K562 (cell line): ENCODE data around the gene LRP2. TPM values are rescaled to one million over a fixed set of nuclear protein-coding genes. Genes with fewer than 3 reads are reported as not detected.

Experiments used
- ATAC-seq: fragments of 200-7000 bp; cut with Tn5 transposase; 3 replicates; pipeline ENCODE4 v1.9.1; 2020; ENCODE audit warnings: moderate library complexity
- BruUV-seq: library from RNA; stranded (reverse); fragments of 400-500 nt; replicated peaks from 2 replicates; lab custom pipeline; 2021; lab: Mats Ljungman, UMichigan
- CTCF ChIA-PET: fragments of 300-600 bp; formaldehyde crosslinking; extraction: SDS; loops from one replicate; lab custom pipeline; 2021; ENCODE audit warnings: low intra/inter-chr PET ratio; lab: Yijun Ruan, JAX
- POLR2A ChIA-PET: fragments of 300-600, 350-650 bp; sonication (Branson Sonifier 250); formaldehyde crosslinking; extraction: SDS; loops from one replicate; lab custom pipeline; 2021; ENCODE audit warnings: antibody characterized with exemption, inconsistent platforms; lab: Yijun Ruan, JAX
- DNase-seq, 4 experiments: peaks; one replicate each; pipeline versions ENCODE4 v3.0.0 to v3.0.0-alpha.2; 2011 to 2018; ENCODE audit warnings: low spot score in 3 of 4, mixed read lengths in 3 of 4; ENCODE audit errors: extremely low read depth in 1 of 4
- FAIRE-seq: peaks from 2 replicates; lab custom pipeline; 2011; peaks lifted over from hg19 to GRCh38; lab: Jason Lieb, UNC
- H2AFZ ChIP-seq: 2 replicates; pipeline ENCODE4 v1.6.0; 2011; ENCODE audit warnings: low read depth, low read length, control low read depth, inconsistent platforms
- H3K27ac ChIP-seq: fragments of 200-600 bp; 3 replicates; pipeline ENCODE4 v1.8.0; 2011; ENCODE audit warnings: low read depth, mild to moderate bottlenecking, control low read depth, inconsistent platforms, low read length, moderate library complexity, mixed read lengths; ENCODE audit errors: extremely low read depth
- H3K27me3 ChIP-seq, 2 experiments: fragments of 300-600 bp in 1 of 2; 2 replicates in 1 of 2; 3 replicates in 1 of 2; pipeline versions ENCODE4 v1.6.0 to v1.8.0; 2011; ENCODE audit warnings: inconsistent platforms in 2 of 2, low read length in 2 of 2, mild to moderate bottlenecking in 1 of 2, mixed read lengths in 1 of 2, moderate library complexity in 1 of 2; ENCODE audit not compliant: control insufficient read depth in 2 of 2, insufficient read depth in 2 of 2
- H3K36me3 ChIP-seq: fragments of 300-600 bp; 3 replicates; pipeline ENCODE4 v1.8.0; 2011; ENCODE audit warnings: mild to moderate bottlenecking, low read length, inconsistent platforms; ENCODE audit not compliant: control insufficient read depth, insufficient read depth
- H3K4me1 ChIP-seq, 2 experiments: fragments of 200-600 bp in 1 of 2; replicated peaks in 1 of 2; 2 replicates in 1 of 2; 3 replicates in 1 of 2; pipeline versions ENCODE4 v1.5.1 to v1.8.0; 2011; ENCODE audit warnings: inconsistent platforms in 2 of 2, low read length in 2 of 2, mild to moderate bottlenecking in 1 of 2, mixed read lengths in 1 of 2, moderate library complexity in 1 of 2; ENCODE audit not compliant: control insufficient read depth in 2 of 2, insufficient read depth in 2 of 2
- H3K4me2 ChIP-seq: 2 replicates; pipeline ENCODE4 v1.6.1; 2011; ENCODE audit warnings: low read length, control low read depth, inconsistent platforms, mixed read lengths; ENCODE audit not compliant: insufficient read depth
- H3K4me3 ChIP-seq: fragments of 200-600 bp; sonication (generic), shearing (Covaris generic); 2 replicates; pipeline ENCODE4 v1.5.1; 2016; ENCODE audit warnings: control low read depth, inconsistent platforms
- H3K79me2 ChIP-seq: fragments of 200-600 bp; 3 replicates; pipeline ENCODE4 v1.8.0; 2011; ENCODE audit warnings: low read length, inconsistent platforms; ENCODE audit not compliant: control insufficient read depth, insufficient read depth
- H3K9ac ChIP-seq, 2 experiments: 2 replicates each; pipeline versions ENCODE4 v1.6.0 to v1.6.1; 2011; ENCODE audit warnings: low read depth in 2 of 2, low read length in 2 of 2, control low read depth in 1 of 2, inconsistent platforms in 1 of 2, mild to moderate bottlenecking in 1 of 2, mixed read lengths in 1 of 2; ENCODE audit not compliant: insufficient read depth in 1 of 2
- H3K9me1 ChIP-seq: one replicate; pipeline ENCODE4 v1.6.0; 2011; ENCODE audit warnings: inconsistent platforms, mild to moderate bottlenecking, low read length, moderate library complexity; ENCODE audit not compliant: control insufficient read depth, insufficient read depth
- H3K9me3 ChIP-seq: replicated peaks from 2 replicates; pipeline ENCODE4 v1.5.1; 2011; ENCODE audit warnings: low read depth, low read length, inconsistent platforms; ENCODE audit not compliant: control insufficient read depth, insufficient read depth
- H4K20me1 ChIP-seq: replicated peaks from 2 replicates; pipeline ENCODE4 v1.6.1; 2011; ENCODE audit warnings: low read length, inconsistent platforms, mixed read lengths; ENCODE audit not compliant: control insufficient read depth, insufficient read depth
- CBX3 ChIP-seq, 2 experiments: IDR thresholded peaks; 1 replicate in 1 of 2; 2 replicates in 1 of 2; pipeline ENCODE4 v1.6.1; 2012; ENCODE audit warnings: inconsistent platforms in 2 of 2, low read length in 2 of 2, borderline replicate concordance in 1 of 2, control low read depth in 1 of 2
- MTA1 ChIP-seq: fragments of 450-650 bp; IDR thresholded peaks from 2 replicates; pipeline ENCODE4 v1.6.1; 2017; ENCODE audit warnings: borderline replicate concordance
- NFYB ChIP-seq: IDR thresholded peaks from 2 replicates; pipeline ENCODE4 v1.6.1; 2011; ENCODE audit warnings: mild to moderate bottlenecking, moderate library complexity; ENCODE audit not compliant: insufficient read length; ENCODE audit errors: extremely low read depth
- PRMT5 ChIP-seq: sonication (generic); formaldehyde crosslinking; IDR thresholded peaks from 2 replicates; pipeline ENCODE4 v1.5.0; 2020; ENCODE audit warnings: missing genetic modification reagents
- RREB1 ChIP-seq: fragments of 250-450 bp; sonication (Bioruptor Pico); IDR thresholded peaks from 2 replicates; pipeline ENCODE4 v1.4.0; 2020
- SMARCB1 ChIP-seq: IDR thresholded peaks from 2 replicates; pipeline ENCODE4 v1.6.1; 2011; ENCODE audit warnings: improper control_type of control experiment, low read depth; ENCODE audit not compliant: insufficient read length
- WGBS: fragments of 100-300 bp; shearing (Covaris generic); methylation state at CpG from one replicate; pipeline ENCODE4 v1.1.6; 2016; ENCODE audit warnings: low coverage, mixed read lengths; ENCODE audit not compliant: insufficient coverage; ENCODE audit errors: missing lambda C conversion rate; 5-methylcytosine and 5-hydroxymethylcytosine counted together
- in situ Hi-C: fragments of 300-500 bp; cut with MboI; formaldehyde crosslinking; loops from 4 replicates; pipeline ENCODE4 v1.15.0; 2018; ENCODE audit warnings: inconsistent platforms, mixed read lengths
- intact Hi-C: fragments of 100-400 bp; cut with micrococcal nuclease; formaldehyde crosslinking; loops from 2 replicates; pipeline ENCODE4 v1.14.2; 2022
- polyA plus RNA-seq, 8 experiments: library from polyadenylated mRNA; depleted of rRNA in 4 of 8; stranded (reverse) in 5 of 8; unstranded in 3 of 8; fragments of >200 nt; fragmentation: Nextera tagmentation in 2 of 8; fragmentation: Illumina TruSeq in 1 of 8; extraction: Ambion mirVana in 2 of 8; extraction: Trizol in 1 of 8; gene quantifications; 2 replicates each; pipeline versions ENCODE4 v1.2.1 to v1.2.3, GENCODE V29; 2011 to 2014; ENCODE audit warnings: inconsistent platforms in 1 of 8, missing spikeins in 1 of 8
- total RNA-seq, 7 experiments: library from RNA; depleted of rRNA in 6 of 7; stranded (reverse); fragments of >200 nt in 6 of 7; fragmentation: Illumina TruSeq in 2 of 7; extraction: Trizol in 2 of 7; gene quantifications; 2 replicates each; pipeline versions ENCODE4 v1.2.1 to v1.2.3, GENCODE V29; 2011 to 2021; ENCODE audit warnings: low replicate concordance in 1 of 7
- TF ChIP-seq, protein P1 (sequence below), 3 experiments: fragments of 200-800 bp in 1 of 3; sonication (Bioruptor generic) in 1 of 3; sonication (generic) in 1 of 3; formaldehyde crosslinking in 1 of 3; IDR thresholded peaks; 2 replicates each; pipeline versions ENCODE4 v1.6.1 to v1.8.0; 2016 to 2022; ENCODE audit warnings: mild to moderate bottlenecking in 2 of 3, missing compliant biosample characterization in 2 of 3, missing genetic modification characterization in 2 of 3, missing genetic modification reagents in 1 of 3

LRP2 gene
- total and polyA plus RNA-seq, 9 of the 15 experiments (the other 6 are each of a cell fraction or from before 2014, with no cell fraction given), result 0.04 to 0.18 (median 0.11) TPM; not detected in 1

DNA sequence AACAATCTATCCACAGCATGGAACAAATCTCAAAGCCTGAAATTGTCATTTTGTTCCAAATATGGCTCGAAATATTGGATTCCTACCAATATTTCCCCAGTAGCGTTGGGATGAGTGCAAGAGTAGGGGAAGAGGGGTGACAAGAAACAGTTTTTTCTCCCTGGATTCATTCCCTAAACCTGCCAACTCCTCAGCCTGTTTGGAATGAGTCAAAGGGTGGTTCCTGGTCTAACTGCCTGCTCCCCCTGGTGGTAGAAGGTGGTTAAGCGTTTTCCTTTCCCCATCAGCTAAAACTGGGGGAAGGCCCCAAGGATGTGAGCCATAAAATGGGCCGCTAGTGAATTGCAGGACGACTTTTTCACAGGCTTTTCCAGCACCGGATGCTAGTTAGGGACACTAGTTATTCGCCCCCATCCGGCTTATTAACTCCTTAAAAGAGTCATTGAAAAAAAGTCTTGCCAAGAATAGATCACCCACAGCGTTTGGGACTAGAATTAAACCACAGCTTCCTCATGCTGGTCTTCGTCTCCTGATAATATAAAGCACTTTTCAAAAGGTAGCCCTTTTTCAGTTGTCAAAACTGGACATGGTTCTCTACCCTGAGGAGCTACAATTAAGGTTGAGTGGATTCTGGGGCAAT is 220.5 kb downstream of the LRP2 start (continued):
- TF ChIP-seq MTA1 (no peak), CBX3 (IDR thresholded peaks at IDR 0.05; ENCODE audit: borderline replicate concordance in 1 of 2, low read length in 2 of 2) (0 out of 3 replicates have a peak, but pooled peaks of 1 of the 2 experiments have one; percentile 17)

DNA sequence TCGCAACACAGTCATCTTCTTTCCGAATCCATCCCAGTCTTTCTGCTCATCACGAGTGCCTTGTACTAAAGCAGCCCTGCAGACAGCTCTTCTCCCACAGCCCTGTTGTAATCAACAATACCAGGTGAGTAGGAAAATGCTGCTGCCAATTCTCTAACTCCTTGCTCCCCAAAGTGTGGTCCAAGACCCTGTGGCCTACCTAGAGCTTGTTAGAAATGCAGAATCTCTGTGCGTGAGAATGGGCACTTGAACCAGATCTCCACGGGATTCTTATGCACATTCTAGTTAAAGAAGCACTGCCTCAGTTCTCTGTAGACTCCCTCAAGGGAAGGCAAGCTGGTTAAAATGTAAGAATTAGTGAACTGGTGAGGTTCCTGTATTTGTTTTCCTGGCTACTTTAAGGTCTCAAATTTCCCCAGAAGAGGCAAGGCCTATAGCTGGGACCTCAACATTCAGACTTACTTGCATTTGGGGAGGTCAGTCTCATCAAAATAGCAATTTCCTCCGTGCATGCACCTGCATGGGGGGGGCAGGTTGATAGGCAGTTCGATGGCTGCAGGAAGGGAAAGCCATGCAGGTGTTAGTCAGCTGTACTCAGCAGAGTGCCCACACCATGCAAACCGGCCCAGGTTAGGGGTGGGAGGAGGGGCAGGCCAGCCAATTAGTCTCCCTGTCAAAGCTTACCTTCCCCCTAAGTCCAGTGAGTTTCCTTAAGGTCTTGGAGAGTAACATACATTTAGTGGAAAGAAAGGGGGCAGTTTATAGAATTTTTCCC is 222.2 kb downstream of the LRP2 start:
- Histone ChIP-seq H3K36me3 (no peaks in the 10 kb centered on the region), H3K27me3 (no peaks in the 10 kb centered on the region), H3K4me3 (no peak overlapping the region), H3K4me2 (no peak overlapping the region), H3K9me1 (no peaks in the 10 kb centered on the region), H2AFZ (peak overlapping the region; percentile 61), H3K9me3 (no peaks in the 10 kb centered on the region), H3K4me1 (peaks cover 5 to 17% of the 10 kb centered on the region in 2 experiments; a peak in 3 of 5 replicates), H3K79me2 (no peaks in the 10 kb centered on the region), H4K20me1 (no peaks in the 10 kb centered on the region), H3K27ac (no peak overlapping the region), H3K9ac (no peak overlapping the region)
- no TSS peak for BruUV-seq
- in situ Hi-C loops, result no loop called here
- intact Hi-C loops, result loop anchor here (10.0 kb wide), 2 partner anchors 365 to 795 kb away; no protein-coding TSS in a partner anchor
- 47% methylated on average over 8 of the region's 8 CpGs for WGBS
- CTCF ChIA-PET, result interaction anchor here (1.6 kb wide), 1 partner anchor 31 kb away, joined by 4 read pairs; no protein-coding TSS in a partner anchor
- ATAC-seq (no peak), DNase-seq (no peak), FAIRE-seq (no peak)
- TF ChIP-seq RREB1 (CRISPR knock-in tag) (no peak), NFYB (no peak), PRMT5 (CRISPR knock-in tag) (no peak), SMARCB1 (no peak)
- TF ChIP-seq, protein P1, sequence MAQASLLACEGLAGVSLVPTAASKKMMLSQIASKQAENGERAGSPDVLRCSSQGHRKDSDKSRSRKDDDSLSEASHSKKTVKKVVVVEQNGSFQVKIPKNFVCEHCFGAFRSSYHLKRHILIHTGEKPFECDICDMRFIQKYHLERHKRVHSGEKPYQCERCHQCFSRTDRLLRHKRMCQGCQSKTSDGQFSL (CRISPR knock-in tag; IDR thresholded peaks at IDR 0.05), result 0 out of 2 replicates have a peak, but pooled peaks have one; percentile 36
- TF ChIP-seq, protein P1 (tag; IDR thresholded peaks at IDR 0.05), result no peak
- POLR2A ChIA-PET, result interaction anchor here (0.5 to 1.0 kb wide), 2 partner anchors 31 to 280 kb away, joined by 3 to 4 read pairs; no protein-coding TSS in a partner anchor
